Right lobe of liver (tissue), 6 donors: ENCODE data around the gene FCER1A. TPM values are rescaled to one million over a fixed set of nuclear protein-coding genes. Genes with fewer than 3 reads are reported as not detected.

Experiments used
- ATAC-seq, 4 donors: fragments of 200-7000 bp; cut with Tn5 transposase; one replicate each; pipeline ENCODE4 v1.9.1; 2020; ENCODE audit warnings: mild to moderate bottlenecking in 4 of 4, moderate library complexity in 4 of 4
- DNase-seq, 3 donors: peaks; one replicate each; pipeline ENCODE4 v3.0.0-alpha.2; 2020
- H3K27ac ChIP-seq, 3 donors: fragments of 200-600 bp; one replicate each; pipeline ENCODE4 v1.8.0; 2022
- H3K27me3 ChIP-seq, 2 donors: fragments of 200-600 bp; one replicate each; pipeline ENCODE4 v1.8.0; 2022
- H3K36me3 ChIP-seq, 4 donors: fragments of 200-600 bp; sonication (generic) in 1 of 4; one replicate each; pipeline versions ENCODE4 v1.5.1 to v1.8.0; 2017 to 2022; ENCODE audit warnings: control low read depth in 1 of 4
- H3K4me1 ChIP-seq, 4 donors: fragments of 200-600 bp; sonication (generic) in 1 of 4; one replicate each; pipeline versions ENCODE4 v1.5.1 to v1.8.0; 2017 to 2022; ENCODE audit warnings: control low read depth in 1 of 4
- H3K4me3 ChIP-seq, 3 donors: fragments of 200-600 bp; one replicate each; pipeline ENCODE4 v1.8.0; 2022
- H3K9me3 ChIP-seq, 4 donors: fragments of 200-600 bp; sonication (generic) in 1 of 4; one replicate each; pipeline versions ENCODE4 v1.5.1 to v1.8.0; 2017 to 2022; ENCODE audit warnings: control low read depth in 1 of 4
- POLR2A ChIP-seq: fragments of 450-650 bp; IDR thresholded peaks from one replicate; pipeline ENCODE4 v1.6.1; 2017; ENCODE audit warnings: antibody characterized with exemption, mild to moderate bottlenecking
- WGBS: methylation state at CpG from one replicate; pipeline ENCODE4 v1.1.6; 2018; ENCODE audit warnings: low coverage, low lambda C conversion rate; ENCODE audit not compliant: insufficient coverage; ENCODE audit errors: missing lambda C conversion rate; 5-methylcytosine and 5-hydroxymethylcytosine counted together
- intact Hi-C, 2 donors: fragments of 100-400 bp; cut with DNase I; formaldehyde crosslinking; loops; one replicate each; pipeline versions ENCODE4 v1.11.2 to v1.14.1; 2022
- total RNA-seq, 6 experiments: library from RNA; depleted of rRNA in 2 of 6; stranded (reverse); fragments of >200 nt in 2 of 6; fragmentation: NEBNext Ultra II Directional in 3 of 6; extraction: Animal tissue kit (Norgen Biotek cat#: 25700) in 3 of 6; gene quantifications; one replicate each; pipeline versions ENCODE4 v1.1.0 to v1.2.4, GENCODE V29; 2016 to 2023
- TF ChIP-seq, protein P1 (sequence below), 4 donors: fragments of 200-600 bp in 3 of 4; fragments of 450-650 bp in 1 of 4; IDR thresholded peaks; one replicate each; pipeline versions ENCODE4 v1.5.1 to v1.8.0; 2016 to 2022; ENCODE audit warnings: antibody characterized with exemption in 4 of 4, mild to moderate bottlenecking in 2 of 4
- donor health status: DM: no; HTN: yes; CAD: no.
- donor health status: DM: no; HTN: no; CAD: no.
- donor health status: DM: no; HTN: no; CAD: no.
- donor health status: DM: no; HTN: yes; CAD: no.
- donor health status: DM: no; HTN: yes; CAD: no.

The FCER1A gene
- total RNA-seq, 6 experiments from 2014 or later = 0.24 TPM; not detected in 5

DNA sequence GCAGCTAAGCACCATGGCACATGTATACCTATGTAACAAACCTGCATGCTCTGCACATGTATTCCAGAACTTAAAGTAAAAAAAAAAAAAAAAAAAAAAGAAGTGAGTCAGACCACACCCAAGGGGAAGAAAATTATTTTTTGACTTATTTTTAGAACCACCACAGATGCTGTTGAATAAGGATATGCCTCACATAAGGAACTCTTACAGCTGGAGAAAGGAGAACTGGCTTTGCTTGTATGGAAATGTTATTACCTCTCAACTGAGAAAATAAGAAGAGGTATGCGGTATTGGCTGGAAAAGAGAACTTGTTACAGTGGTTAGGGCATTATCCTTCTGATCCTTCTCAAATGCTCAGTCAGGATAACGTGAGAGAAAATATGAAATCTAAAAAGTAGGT is 27.5 kb upstream of the FCER1A start:
- intact Hi-C loops = no loop called here
- Histone ChIP-seq H3K36me3 (no peaks in the 10 kb centered on the region), H3K4me3 (no peak overlapping the region), H3K9me3 (no peaks in the 10 kb centered on the region), H3K27ac (no peak overlapping the region), H3K4me1 (no peaks in the 10 kb centered on the region), H3K27me3 (no peaks in the 10 kb centered on the region)
- TF ChIP-seq, protein P1, sequence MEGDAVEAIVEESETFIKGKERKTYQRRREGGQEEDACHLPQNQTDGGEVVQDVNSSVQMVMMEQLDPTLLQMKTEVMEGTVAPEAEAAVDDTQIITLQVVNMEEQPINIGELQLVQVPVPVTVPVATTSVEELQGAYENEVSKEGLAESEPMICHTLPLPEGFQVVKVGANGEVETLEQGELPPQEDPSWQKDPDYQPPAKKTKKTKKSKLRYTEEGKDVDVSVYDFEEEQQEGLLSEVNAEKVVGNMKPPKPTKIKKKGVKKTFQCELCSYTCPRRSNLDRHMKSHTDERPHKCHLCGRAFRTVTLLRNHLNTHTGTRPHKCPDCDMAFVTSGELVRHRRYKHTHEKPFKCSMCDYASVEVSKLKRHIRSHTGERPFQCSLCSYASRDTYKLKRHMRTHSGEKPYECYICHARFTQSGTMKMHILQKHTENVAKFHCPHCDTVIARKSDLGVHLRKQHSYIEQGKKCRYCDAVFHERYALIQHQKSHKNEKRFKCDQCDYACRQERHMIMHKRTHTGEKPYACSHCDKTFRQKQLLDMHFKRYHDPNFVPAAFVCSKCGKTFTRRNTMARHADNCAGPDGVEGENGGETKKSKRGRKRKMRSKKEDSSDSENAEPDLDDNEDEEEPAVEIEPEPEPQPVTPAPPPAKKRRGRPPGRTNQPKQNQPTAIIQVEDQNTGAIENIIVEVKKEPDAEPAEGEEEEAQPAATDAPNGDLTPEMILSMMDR (IDR thresholded peaks at IDR 0.05) = no peak
- no peak for TF ChIP-seq POLR2A
- WGBS = 59% methylated on average over 2 of the region's 2 CpGs
- ATAC-seq (no peak), DNase-seq (no peak)

DNA sequence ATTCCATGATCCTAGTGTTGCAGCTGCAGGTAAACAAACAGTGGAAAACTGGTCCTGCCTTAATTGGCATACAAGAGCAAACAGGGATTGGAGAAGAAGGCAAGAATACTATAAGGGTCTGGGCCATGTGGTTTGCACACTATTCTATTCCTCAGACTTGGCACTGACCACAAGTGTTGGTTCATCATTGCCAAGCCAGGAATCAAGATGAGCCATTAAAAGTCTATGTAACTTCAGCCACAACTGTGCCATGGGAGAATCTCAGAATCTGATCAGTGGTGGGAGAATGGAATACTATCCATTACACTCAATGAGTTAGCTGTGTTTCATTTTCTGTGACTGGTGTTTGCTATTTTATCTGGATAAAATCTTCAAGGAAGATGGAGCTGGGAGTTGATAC is 26.2 kb upstream of the FCER1A start:
- TF ChIP-seq POLR2A = no peak
- TF ChIP-seq, protein P1 (IDR thresholded peaks at IDR 0.05) = no peak
- Histone ChIP-seq H3K27me3 (no peaks in the 10 kb centered on the region), H3K9me3 (no peaks in the 10 kb centered on the region), H3K27ac (no peak overlapping the region), H3K4me3 (no peak overlapping the region), H3K4me1 (peaks cover 0 to 10% (median 0%) of the 10 kb centered on the region in 4 donors), H3K36me3 (no peaks in the 10 kb centered on the region)
- no peak for DNase-seq
- intact Hi-C loops = no loop called here
- no peak for ATAC-seq

DNA sequence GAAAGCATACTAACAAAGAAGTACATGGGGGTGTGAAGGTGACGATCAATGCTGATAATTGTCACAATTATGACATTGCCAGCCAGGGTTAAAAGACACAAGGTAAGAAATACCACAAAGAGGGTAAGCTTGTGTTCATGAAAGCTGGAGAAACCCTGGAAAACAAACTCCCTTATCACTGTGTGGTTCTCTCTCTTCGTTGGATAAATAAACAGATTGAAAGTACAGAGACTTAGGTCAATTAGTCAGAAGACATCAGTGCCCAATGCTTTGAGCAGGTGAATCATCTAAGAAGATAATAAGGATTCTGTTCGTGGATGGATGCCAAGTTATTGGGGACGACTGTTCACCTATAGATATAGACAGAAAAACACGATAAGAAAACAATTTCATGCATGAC is 22.4 kb upstream of the FCER1A start:
- no peak for TF ChIP-seq POLR2A
- TF ChIP-seq, protein P1 (IDR thresholded peaks at IDR 0.05) = no peak

DNA sequence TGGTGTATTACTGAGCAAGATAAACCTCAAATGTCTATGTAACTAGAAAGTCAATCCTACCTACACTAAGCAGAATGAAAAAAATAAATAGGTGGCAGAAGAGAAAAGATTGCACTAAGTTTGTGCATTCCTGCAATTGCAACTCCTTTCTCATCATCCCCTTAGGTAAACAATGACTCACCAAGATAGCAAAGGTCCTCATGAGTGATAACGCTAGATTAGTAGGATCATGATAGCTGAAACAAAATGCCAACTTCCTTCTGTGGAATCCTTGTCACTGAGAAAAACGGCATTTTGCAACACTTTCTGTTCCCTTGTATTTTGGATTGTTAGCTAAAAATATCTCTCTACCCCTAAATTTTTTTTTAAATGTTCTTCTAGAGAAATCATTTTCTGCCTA is 20.0 kb upstream of the FCER1A start:
- ATAC-seq (peak; percentile 93 to 99 (median 96)), DNase-seq (no peak)
- H3K27me3 ChIP-seq = no peaks in the 10 kb centered on the region
- intact Hi-C loops = no loop called here
- H3K27ac ChIP-seq = peak overlapping the region in 1 of 3 donors; percentile 44
- H3K36me3 ChIP-seq = no peaks in the 10 kb centered on the region
- 17% methylated on average over 2 of the region's 2 CpGs for WGBS
- H3K9me3 ChIP-seq = no peaks in the 10 kb centered on the region
- H3K4me1 ChIP-seq = peaks cover 0 to 11% (median 5%) of the 10 kb centered on the region in 4 donors
- TF ChIP-seq, protein P1 (IDR thresholded peaks at IDR 0.05) = no peak
- no peak for TF ChIP-seq POLR2A
- H3K4me3 ChIP-seq = no peak overlapping the region

More for the DNA sequence above, 22.4 kb upstream of the FCER1A start:
- H3K4me3 ChIP-seq = no peak overlapping the region
- H3K4me1 ChIP-seq = peaks cover 0 to 11% (median 5%) of the 10 kb centered on the region in 4 donors
- no peak for DNase-seq
- ATAC-seq = peak in 2 of 4 donors; percentile 34 to 58
- intact Hi-C loops = no loop called here
- H3K36me3 ChIP-seq = no peaks in the 10 kb centered on the region
- no peaks in the 10 kb centered on the region for H3K9me3 ChIP-seq
- H3K27ac ChIP-seq = no peak overlapping the region
- 43% methylated on average over 5 of the region's 5 CpGs for WGBS
- H3K27me3 ChIP-seq = no peaks in the 10 kb centered on the region

DNA sequence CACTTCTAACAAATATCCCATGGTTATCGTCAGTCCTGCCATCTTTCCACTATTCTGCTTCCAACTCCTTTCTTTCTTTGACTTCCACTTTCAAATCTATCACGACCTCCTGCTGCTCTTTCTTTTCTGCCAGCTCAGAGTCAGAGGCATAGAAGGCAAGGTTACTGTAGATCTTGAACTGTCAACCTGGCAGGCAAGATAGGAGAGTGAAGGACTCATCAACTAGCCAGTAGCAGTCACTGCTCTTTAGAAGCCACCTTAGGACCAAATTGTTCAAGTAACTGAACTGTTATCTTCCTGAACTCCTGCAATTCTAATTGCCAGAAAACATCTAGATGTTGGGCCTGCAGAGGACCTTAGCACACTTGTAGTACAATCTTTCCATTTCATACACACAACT is 13.1 kb upstream of the FCER1A start:
- H3K4me1 ChIP-seq = no peaks in the 10 kb centered on the region
- no peak overlapping the region for H3K4me3 ChIP-seq
- no peak for DNase-seq
- no peak for TF ChIP-seq POLR2A
- TF ChIP-seq, protein P1 (IDR thresholded peaks at IDR 0.05) = no peak
- no peaks in the 10 kb centered on the region for H3K9me3 ChIP-seq
- intact Hi-C loops = no loop called here
- no peaks in the 10 kb centered on the region for H3K27me3 ChIP-seq
- no peak for ATAC-seq
- 78% methylated on average over 2 of the region's 2 CpGs for WGBS
- no peaks in the 10 kb centered on the region for H3K36me3 ChIP-seq
- H3K27ac ChIP-seq = no peak overlapping the region
